Adrenal gland (tissue), 5 donors: Measurements from ENCODE around the gene FBXO40.

ENCODE experiments used
- CTCF ChIP-seq, 6 experiments: fragments of 450-650 bp in 4 of 6; fragments of 200-600 bp in 2 of 6; sonication (generic) in 1 of 6; IDR thresholded peaks; 1 replicate in 5 of 6; 2 replicates in 1 of 6; pipeline versions ENCODE4 v1.5.1 to v1.8.0; 2016 to 2021; ENCODE audit warnings: antibody characterized with exemption in 6 of 6, mild to moderate bottlenecking in 2 of 6, moderate library complexity in 1 of 6
- POLR2A ChIP-seq, 2 donors: fragments of 450-650 bp; IDR thresholded peaks; one replicate each; pipeline ENCODE4 v1.6.1; 2017; ENCODE audit warnings: antibody characterized with exemption in 2 of 2, mild to moderate bottlenecking in 2 of 2, moderate library complexity in 1 of 2
- donor health status: DM: no; HTN: no; CAD: no.

- no peak for TF ChIP-seq CTCF (IDR thresholded peaks at IDR 0.05)
- TF ChIP-seq POLR2A (IDR thresholded peaks at IDR 0.05), result no peak
Measured at GRCh38 chr3:121659586-121659985, 66.4 kb downstream of the FBXO40 start.
